ENCODE results near the gene DCAF7.

DNA sequence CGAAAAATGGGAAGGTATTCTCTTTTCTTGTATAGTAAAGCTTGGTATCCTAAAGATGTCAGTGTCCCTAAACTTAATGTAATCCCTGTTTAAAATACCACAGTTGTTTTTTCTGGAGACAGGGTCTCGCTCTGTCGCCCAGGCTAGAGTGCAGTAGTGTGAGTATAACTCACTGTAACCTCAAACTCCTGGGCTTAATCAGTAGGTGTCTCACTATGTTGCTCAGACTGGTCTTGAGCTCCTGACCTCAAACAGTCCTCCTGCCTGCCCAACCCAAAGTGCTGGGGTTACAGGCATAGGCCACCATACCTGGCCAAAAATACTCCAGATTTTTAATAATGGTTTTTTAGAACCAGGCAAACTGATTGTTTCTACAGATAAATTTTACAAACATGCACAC is 8.2 kb downstream of the DCAF7 start:
- TF ChIP-seq GATA3 (IDR thresholded peaks at IDR 0.05; ENCODE audit: low read depth, low read length) (no peak), GATA2 (IDR thresholded peaks at IDR 0.05; ENCODE audit: low read depth, low read length) (no peak)
